HG02759 (cell line): ENCODE data around the gene PPP1R37.
"Not testable (repeated sequence)": the region's sequence is repeated elsewhere in the genome, so short reads cannot be mapped to it uniquely, and the experiment has no call there.

Source experiments
- ATAC-seq: cut with Tn5 transposase; IDR thresholded peaks from one replicate; pipeline ENCODE4 v1.9.1; 2021; ENCODE audit warnings: mild to moderate bottlenecking, moderate library complexity; ENCODE audit not compliant: unreplicated experiment

The PPP1R37 gene

GRCh38 chr19:45094707-45095106, 1.7 kb downstream of the PPP1R37 start:
- ATAC-seq = no peak

GRCh38 chr19:45095496-45096413, 2.8 kb downstream of the PPP1R37 start:
- ATAC-seq = no peak

GRCh38 chr19:45096700-45097099, 3.7 kb downstream of the PPP1R37 start:
- no peak for ATAC-seq

- no peak for ATAC-seq
Observed at GRCh38 chr19:45097450-45097775, 4.4 kb downstream of the PPP1R37 start.

GRCh38 chr19:45097776-45098520, 5.0 kb downstream of the PPP1R37 start:
- no peak for ATAC-seq

- no peak for ATAC-seq
Observed at GRCh38 chr19:45098521-45099466, 5.8 kb downstream of the PPP1R37 start.

- ATAC-seq = no peak
Observed at GRCh38 chr19:45099467-45100191, 6.7 kb downstream of the PPP1R37 start.

GRCh38 chr19:45100201-45100600, 7.2 kb downstream of the PPP1R37 start:
- ATAC-seq = no peak

- no peak for ATAC-seq
Observed at GRCh38 chr19:45100846-45101252, 7.9 kb downstream of the PPP1R37 start.

- no peak for ATAC-seq
Observed at GRCh38 chr19:45101806-45102205, 8.8 kb downstream of the PPP1R37 start.

GRCh38 chr19:45102481-45102880, 9.5 kb downstream of the PPP1R37 start:
- no peak for ATAC-seq

- ATAC-seq = no peak
Observed at GRCh38 chr19:45103156-45103507, 10.2 kb downstream of the PPP1R37 start.

- no peak for ATAC-seq
Observed at GRCh38 chr19:45103508-45104319, 10.7 kb downstream of the PPP1R37 start.

GRCh38 chr19:45104658-45105349, 11.8 kb downstream of the PPP1R37 start:
- no peak for ATAC-seq

- not testable (repeated sequence) for ATAC-seq
Observed at GRCh38 chr19:45106363-45106762, 13.4 kb downstream of the PPP1R37 start.

GRCh38 chr19:45107621-45108150, 14.7 kb downstream of the PPP1R37 start:
- no peak for ATAC-seq

GRCh38 chr19:45110851-45111266, 17.9 kb downstream of the PPP1R37 start:
- no peak for ATAC-seq

GRCh38 chr19:45112111-45112827, 19.3 kb downstream of the PPP1R37 start:
- no peak for ATAC-seq
